Measurements from ENCODE around the gene ERCC1.
A peak's percentile ranks its signal among the peaks of the same experiment; 100 is the strongest.
"Not testable (repeated sequence)": the region's sequence is repeated elsewhere in the genome, so short reads cannot be mapped to it uniquely, and the experiment has no call there.

The ERCC1 gene

DNA sequence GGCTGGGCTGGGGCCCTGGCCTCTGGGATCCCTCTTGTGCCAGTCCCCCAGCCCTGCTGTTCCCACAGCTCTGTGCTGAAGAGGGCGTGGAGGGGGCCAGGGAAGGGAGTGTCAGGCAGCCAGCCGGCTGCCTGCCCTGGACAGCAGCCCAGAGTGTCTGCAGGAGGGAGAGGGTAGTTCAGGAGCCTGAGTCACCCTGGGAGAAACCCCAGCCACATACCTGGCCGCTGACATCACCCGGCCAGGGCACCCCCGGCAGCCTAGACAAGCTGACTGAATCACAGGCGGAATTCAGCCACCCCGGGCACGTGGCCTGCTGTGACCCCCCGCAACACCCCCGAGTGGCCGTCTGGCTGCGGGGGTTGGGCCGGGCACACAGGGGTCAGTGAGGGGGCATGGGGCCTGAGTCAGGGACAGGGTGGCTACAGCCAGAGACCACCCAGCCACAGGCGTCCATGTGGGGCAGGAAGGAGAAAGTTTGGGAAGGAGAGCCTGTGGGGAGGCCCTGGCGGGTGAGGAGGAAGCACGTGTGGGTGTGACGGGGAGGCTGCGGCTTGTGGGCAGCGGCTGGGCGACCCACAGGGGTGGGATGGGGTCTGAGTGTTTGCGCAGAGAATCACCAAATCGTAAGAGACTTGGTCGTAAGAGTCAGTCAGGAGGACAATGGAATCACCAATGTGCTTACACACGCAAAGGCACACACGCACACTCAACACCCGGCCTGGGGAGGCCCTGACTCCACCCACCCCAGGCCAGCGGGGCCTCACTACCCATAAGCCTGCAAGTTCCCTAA, 32.2 kb upstream of the ERCC1 start:
- peak; percentile 91 for DNase-seq

DNA sequence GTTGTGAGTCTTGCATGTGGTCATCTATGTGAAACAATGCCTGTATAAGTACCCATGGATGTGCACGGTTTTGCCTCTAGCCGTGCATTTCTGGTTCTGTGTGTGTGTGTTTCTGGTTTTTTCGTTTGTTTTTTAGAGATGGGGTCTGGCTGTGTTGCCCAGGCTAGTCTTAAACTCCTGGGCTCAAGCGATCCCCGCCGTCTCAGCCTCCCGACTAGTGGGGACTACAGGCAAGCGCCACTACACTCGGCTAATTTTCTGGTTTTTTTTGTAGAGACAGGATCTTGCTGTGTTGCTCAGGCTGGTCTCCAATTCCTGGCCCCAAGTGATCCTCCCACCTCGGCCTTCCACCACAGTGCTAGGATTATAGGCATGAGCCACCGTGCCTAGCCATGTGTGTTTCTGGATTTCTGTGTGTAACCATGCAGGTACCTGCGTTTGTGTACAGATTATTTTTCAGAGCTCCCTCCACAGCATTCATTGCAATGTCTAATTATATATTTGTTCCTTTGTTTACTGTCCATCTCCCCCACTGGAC, 28.2 kb upstream of the ERCC1 start:
- no peak for DNase-seq

DNA sequence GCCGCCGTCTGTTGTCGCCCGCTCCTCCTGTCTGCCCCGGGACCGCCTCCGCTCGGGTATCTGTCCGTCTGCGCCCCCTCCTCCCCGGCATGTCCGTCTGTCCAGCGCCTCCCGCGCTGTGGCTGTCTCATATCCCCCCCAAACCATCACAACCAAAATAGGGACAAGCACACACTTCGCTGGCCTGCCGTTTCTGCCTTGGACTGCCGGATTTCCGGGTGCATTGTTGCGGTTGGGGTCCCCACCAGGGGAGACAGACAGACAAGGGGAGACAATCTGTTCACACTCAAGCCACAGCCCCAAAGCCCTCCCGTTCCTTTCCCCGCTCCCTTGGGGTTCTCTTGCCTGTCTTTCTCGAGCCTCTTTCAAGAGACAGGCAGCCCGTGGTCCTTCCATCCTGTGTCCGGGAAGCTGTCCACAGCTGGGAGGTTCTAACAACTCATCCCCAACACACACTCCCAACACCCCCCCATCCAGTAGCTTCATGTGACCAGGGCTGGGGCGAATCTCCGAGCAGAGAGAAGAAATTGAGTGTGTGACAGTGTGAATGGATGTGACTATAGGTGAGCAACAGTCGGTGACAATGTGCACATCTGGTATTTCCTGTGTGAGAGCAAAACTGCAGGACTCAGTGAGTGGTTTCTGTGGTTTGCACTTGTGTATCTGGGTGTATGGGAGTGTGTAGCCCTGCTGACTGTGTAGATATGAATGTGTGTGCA, 27.6 kb upstream of the ERCC1 start:
- DNase-seq: peak; percentile 83

DNA sequence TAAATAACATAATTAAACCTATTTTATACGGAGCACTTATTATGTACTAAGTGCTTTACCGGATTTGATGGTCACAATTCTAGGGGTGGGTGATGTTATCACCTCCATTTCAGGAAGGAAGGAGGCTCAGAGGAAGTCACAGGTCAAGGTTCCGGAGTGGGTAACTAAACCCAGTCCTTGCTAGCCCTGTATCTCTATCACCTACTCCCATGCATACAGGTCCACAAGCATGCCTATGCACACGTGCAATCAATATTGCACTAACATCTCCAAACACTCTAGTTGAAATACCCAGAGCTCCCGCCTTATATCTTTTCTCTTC, 26.3 kb upstream of the ERCC1 start:
- DNase-seq: no peak

DNA sequence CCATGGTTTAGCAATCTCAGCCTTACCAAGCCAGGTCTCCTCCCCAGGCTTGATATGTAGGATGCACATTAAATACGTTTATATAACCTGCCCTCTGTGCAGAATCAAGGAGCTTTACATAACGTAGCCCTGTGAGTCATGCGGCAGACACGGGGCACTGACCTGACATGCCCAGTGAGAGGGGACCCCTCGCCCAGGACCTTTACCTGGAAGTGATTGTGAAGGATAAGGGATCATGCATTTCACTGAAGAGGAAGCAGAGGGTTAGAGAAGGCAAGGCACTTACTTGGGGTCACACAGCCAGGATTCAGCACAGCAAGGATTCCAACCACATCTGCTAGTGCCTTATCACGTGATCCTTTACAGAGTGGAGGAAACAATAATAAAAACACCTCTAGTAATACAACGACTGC, 25.2 kb upstream of the ERCC1 start:
- peak; percentile 6 for DNase-seq

DNA sequence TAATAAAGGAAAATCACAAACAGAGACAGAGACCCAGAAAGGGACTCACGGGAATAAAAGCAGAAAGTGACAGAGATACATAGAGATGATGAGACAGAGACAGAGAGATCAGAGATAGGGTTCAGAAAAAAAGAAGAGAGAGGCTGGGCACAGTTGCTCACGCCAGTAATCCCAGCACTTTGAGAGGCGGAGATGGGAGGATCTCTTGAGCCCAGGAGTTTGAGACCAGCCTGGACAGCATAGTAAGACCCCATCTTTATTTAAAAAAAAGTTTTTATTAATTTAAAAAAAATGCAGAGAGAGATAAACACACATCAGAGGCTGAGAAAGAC, 24.7 kb upstream of the ERCC1 start:
- DNase-seq: no peak

DNA sequence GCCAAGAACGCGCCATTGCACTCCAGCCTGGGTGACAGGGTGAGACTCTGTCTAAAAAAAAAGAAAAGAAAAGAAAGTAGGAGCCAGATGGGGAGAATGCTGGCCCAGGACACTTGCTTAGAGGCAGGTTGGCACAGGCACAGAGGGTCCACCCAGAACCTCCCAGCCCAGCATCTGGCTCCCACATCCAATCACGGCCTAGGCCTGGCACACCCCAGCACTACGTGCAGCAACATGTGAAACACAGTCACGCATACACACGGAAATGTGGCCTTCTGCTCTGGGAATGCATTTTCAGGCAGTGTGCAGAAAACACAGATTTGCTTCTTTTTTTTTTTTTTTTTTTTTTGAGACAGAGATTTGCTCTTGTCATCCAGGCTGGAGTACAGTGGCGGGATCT, 23.2 kb upstream of the ERCC1 start:
- DNase-seq: peak; percentile 31

DNA sequence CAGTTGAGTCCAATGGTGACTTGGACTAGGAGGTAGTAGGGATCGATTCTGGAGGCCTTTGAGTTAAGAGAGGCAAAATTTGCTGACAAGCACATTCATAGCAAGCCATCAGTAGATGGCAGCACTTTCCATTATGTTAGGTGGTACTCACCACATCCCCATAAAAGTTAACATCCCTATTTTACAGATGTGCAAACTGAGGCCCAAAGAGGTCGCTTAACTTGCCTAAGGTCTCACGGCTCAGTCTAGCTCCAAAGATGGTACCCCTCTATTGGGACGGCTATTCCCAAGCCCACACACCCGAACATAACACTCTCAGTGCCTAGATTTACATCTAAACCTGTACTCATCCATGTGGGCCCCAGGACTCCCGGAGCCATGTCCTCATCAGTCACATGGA, 22.6 kb upstream of the ERCC1 start:
- peak; percentile 43 for DNase-seq

DNA sequence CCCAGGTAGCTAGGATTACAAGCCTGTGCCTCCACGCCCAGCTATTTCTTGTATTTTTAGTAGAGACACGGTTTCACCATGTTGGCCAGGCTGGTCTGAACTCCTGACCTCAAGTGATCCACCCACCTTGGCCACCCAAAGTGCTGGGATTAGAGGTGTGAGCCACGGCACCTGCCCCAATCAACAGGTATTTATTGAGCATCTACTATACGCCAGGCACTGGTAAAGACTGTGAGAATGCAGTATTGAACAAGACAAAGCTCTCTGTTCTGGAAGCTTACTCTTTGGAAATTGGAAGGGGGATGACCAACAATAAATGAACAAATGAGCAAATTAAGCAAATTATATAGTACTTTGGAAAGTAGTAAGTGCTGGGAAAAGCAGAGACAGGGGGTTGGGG, 21.4 kb upstream of the ERCC1 start:
- DNase-seq: no peak

DNA sequence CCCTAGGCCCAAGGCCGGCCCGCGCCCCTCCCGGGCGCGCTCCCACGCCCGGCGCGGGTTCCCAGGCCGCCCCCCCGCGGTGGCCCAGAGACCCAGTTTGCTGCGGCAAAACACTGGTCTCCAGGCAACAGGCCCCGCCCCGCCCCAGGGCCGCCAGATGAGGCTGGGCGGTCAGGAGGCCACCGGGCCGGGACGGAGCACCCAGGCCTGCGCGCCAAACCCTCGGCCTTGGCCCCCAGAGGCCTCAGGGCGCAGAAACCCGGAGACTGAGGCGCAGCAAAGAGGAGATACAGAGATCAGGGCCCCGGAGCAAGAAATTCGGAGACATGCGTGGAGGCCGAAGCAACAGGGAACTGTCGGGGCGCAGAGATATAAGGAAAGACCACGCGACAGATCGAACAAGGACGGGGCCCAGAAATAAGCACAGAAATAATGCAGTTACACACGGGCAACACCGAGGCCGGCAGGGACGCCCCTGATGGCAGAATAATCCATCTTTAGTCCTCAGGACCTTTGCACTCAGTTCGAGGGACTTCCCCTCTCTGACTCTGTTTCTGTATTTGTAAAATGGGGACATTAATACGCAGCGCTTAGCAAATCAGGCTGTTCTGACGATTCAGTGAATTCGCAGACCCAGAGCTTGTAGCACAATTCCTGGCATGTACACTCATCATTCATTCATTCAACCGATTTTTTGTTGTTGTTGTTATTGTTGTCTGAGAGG, 20.8 kb upstream of the ERCC1 start:
- DNase-seq: peak; percentile 95

DNA sequence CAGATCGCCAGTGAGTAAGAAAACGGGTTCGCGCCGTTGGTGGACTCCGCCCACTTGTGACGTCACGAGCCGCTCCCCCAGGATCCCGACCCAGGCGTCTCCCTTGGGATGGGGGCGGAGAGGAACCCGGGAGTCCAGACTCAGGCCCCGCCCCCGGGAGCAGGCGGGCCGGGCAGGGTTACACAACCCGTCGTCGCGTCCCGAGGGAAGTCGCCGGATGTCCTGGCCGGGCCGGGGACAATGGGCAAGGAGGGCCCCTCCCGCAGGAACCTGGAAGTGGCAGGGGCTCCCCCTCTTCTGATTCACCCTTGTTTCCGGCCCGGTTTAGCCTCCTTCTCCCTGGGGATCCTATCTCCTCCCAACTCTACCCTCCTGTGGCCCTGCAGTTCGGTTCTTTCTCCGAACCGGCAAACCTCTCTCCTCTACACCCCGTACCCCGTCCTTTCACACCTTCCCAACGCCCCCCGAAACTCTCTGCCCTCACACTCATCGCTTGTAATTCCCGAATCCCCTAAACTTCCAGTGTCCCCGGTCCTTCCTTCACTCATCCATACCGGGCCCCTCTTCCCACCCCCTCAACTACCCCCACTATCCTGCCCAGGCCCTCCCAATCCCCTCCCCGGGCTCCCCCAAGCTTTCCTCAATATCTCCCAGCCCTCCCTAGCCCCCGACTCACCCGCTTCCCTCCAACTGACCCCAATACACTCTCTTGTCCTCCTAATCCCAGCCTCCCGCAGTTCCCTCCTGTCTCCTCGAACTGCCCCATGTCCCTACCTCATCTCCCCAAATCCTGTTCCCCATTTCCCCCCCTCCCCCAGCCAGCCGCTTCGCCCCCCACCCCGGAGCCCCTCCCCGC, 20.0 kb upstream of the ERCC1 start:
- peak; percentile 93 for DNase-seq

DNA sequence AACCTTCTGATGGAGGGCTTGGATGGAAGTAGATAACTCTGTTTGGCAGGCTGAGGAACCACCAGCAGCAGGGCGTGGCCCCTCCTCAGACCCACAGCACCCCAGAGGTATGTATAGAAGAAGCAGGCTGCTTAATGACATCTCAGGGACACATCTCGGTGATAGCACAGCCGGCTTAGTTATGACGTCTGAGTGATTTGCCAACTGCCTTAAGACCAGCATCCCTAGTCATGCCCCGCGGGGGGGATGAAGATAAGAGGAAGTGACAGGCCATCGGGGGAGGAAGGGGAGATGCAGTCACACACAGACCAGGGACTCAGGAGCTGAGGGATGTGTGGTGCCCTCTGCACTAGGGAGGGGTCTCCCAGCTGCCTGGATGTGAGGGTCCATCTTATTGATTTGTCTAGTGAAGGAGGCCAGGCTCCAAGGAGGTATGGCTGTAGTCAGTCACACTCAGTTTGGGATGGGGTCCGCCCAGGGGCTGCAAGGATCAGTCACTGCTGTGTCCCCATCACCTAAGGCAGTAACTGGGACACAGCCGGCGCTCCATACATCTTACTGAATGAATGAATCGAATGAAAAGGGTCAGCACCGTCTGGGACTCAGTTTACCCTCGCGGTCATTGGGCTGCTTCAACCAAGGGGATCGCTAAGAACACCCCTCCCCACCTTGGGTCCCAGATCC, 19.2 kb upstream of the ERCC1 start:
- peak; percentile 90 for DNase-seq

DNA sequence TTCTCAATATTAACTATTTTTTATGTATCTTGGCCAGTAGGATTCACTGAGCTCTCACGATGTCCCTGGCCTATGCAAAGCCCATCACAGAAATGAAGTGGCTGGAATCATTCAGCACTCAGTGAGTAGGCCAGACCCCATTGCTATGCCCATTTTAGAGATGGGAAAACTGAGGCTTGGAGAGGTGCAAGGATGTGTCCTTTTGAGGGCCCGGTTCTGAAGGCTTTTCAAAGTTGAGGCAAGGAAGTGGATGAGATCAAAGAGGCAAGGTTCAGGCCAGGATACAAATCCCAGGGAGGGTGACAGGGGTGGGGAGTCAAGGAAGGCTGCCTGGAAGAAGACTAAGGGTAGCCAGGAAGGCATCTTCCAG, 18.7 kb upstream of the ERCC1 start:
- DNase-seq: peak; percentile 39

DNA sequence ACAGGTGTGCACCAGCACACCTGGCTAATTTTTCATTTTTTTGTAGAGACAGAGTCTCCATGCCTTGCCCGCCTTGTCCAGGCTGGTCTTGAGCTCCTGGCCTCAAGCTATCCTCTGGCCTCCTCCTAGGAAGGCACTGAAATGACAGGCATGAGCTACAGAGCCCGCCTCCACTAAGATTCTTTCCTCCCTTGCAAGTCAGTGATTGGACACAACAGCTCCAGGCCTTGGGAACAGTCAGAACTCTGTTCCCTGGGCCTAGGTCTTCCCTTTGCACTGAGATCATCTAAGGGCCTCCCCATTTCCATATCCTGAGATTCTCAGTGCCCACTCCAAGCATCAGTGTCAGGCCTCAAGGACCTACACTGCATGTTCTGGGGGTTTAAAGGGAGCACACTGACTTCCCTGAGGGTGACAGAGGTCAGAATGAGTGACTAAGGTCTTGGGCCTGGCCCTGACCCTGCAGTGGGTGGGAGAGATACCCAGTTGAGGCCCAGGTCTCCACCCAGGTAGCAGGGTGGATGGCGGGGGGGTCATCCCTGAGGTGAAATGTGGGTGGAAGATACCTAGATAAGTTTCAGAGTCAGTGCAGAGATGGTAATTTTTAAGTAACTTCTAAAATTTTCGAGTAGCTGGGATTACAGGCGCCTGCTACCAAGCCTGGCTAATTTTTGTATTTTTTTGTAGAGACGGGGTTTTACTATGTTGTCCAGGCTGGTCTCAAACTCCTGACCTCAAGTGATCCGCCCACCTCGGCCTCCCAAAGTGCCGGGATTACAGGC, 17.3 kb upstream of the ERCC1 start:
- DNase-seq: peak; percentile 60

DNA sequence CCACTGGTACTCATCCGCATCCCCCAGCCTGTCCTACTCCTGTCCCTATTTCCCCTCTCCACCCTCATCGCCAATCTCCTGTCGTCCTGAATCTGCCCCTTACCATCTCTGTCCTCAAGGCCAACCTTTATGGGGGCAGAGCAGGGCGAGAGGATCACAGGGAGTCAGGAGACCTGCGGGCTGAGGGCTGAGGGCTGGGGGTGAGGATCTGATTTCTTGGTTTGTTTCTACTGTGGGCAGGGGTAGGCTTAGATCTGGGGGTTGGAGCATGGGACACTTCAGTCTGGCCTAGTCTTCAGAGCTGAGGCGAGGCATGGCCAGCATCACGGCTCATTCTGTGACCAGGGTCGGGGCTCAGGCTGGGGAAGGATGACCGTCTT, 16.5 kb upstream of the ERCC1 start:
- DNase-seq: peak; percentile 59

DNA sequence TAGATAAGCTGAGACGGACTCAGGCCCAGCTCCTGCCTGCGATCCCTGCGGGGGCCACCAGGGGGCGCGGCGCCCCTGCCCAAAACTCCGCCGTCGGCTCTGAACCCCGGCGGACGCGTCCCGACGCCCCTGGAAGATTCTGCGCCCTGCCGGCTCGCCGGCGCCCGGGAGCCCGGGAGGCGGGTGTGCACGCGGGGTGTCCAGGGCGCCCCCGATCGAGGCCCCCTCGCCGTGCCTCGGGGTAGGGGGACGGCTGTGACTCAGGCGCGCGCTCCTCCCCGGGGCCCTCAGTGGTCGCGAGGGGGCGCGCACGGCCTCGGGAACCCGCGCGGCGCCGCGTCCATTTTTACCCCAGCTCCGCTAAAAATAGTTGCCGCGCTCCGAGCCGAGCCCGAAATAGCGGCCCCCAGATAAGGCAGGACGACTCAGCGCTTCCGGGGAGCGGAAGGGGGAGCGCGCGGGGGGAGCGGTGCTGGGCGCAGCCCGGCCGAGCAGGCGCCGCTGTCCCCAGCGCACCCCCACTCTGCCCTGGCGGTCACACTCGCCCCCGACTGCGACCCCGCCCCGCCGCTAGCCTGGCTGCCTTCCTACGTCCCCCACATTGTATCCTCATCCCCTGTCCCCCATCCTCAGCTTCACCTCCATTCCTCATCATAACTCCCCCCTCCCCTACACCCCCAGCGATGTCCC, 16.0 kb upstream of the ERCC1 start:
- peak; percentile 95 for DNase-seq

DNA sequence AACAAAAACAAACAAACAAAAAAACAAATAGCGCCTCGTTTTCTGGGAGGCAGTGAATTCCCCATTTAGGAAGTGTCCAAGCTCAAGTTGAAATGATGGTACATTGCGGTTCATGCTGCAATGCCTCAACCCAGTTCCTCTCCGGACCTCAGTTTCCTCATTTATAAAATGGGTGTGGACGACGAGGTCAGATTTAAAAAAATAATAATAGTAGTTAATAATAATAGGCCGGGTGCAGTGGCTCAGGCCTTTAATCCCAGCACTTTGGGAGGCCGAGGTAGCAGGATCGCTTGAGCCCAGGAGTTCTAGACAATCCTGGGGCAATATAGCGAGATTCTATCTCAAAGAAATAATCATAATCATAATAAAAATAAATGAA, 15.5 kb upstream of the ERCC1 start:
- DNase-seq: no peak

DNA sequence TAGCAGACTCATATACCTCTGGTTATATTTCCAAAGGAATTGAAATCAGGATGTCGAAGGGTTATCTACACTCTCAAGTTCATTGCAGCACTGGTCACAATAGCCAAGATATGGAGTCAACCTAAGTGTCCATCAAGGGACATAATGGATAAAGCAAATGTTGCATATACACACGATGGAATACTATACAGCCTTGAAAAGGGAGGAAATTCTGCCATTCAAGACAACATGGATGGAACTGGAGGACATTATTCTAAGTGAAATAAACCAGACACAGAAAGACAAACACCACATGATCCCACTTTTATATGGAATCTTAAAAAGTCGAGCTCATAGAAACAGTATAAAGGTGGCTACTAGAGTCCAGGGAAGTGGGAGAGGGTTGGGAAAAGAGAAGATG, 13.6 kb upstream of the ERCC1 start:
- no peak for DNase-seq

DNA sequence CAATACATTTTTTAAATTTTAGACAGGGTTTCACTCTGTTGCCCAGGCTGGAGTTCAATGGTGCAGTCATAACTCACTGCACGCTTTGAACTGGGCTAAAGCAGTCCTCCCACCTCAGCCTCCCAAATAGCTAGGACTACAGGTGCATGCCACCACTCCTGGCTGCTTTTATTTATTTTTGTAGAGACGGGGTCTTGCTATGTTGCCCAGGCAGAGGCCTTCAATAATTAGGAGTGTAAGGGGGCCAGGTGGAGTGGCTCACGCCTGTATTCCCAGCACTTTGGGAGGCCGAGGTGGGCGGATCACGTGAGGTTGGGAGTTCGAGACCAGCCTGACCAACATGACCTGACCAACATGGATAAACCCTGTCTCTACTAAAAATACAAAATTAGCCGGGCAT, 8.8 kb upstream of the ERCC1 start:
- DNase-seq: not testable (repeated sequence)

DNA sequence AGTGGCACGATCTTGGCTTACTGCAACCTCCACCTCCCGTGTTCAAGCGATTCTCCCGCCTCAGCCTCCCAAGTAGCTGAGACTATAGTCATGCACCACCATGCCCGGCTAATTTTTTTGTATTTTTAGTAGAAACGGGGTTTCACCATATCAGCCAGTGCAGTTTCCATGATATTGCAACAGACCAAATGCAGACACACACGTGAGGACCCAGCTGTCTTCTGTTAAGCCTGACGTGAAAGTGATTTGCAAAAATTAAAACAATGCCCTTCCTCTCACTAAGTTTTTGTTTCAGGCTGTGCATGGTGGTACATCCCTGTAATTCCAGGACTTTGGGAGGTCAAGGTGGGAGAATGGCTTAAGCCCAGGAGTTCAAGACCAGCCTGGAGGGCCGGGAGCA, 7.3 kb upstream of the ERCC1 start:
- DNase-seq: not testable (repeated sequence)

DNA sequence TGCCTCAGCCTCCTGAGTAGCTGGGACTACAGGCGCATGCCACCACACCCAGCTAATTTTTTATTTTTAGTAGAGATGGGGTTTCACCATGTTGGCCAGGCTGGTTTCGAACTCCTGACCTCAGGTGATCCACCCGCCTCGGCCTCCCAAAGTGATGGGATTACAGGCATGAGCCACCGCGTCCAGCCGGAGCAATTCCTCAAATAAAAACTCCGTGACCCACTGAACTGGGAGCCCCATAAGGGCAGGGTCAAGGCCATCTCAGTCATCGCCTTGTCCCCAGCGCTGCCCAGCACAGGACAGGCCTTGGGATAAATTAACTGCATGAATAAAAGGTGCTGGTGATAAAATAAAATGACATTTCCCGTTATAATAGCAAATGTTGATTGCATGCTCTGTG, 6.2 kb upstream of the ERCC1 start:
- not testable (repeated sequence) for DNase-seq

Measured in eye (tissue), 1 donor.